ENCODE data around the gene DCAF17.

DNA sequence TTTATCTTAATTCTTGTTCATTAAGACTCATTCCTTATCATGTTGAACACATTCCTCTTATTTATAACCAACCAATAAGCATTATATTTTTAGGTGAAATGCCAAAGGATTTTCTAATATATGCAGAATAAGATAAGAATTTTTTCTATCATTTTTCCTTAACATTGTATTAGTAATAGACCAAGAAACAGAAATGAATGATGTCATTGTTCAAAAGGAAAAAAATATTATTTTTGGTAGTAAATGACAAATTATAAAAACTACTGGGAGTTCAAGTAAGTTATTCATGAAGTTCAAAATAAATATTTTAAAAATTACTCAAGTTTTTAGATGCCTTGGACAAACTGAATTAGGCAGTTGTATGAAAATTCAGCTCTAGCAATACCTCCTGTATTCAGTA lies 25.5 kb downstream of the DCAF17 start:
- TF ChIP-seq, protein P1, sequence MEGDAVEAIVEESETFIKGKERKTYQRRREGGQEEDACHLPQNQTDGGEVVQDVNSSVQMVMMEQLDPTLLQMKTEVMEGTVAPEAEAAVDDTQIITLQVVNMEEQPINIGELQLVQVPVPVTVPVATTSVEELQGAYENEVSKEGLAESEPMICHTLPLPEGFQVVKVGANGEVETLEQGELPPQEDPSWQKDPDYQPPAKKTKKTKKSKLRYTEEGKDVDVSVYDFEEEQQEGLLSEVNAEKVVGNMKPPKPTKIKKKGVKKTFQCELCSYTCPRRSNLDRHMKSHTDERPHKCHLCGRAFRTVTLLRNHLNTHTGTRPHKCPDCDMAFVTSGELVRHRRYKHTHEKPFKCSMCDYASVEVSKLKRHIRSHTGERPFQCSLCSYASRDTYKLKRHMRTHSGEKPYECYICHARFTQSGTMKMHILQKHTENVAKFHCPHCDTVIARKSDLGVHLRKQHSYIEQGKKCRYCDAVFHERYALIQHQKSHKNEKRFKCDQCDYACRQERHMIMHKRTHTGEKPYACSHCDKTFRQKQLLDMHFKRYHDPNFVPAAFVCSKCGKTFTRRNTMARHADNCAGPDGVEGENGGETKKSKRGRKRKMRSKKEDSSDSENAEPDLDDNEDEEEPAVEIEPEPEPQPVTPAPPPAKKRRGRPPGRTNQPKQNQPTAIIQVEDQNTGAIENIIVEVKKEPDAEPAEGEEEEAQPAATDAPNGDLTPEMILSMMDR (conservative IDR thresholded peaks at IDR 0.05 in 1 of 2, IDR thresholded peaks at IDR 0.05 in 1 of 2; ENCODE audit: extremely low read depth in 1 of 2, insufficient read depth in 1 of 2, low read depth in 1 of 2, low read length in 2 of 2) = no peak
- no peak for TF ChIP-seq EZH2 (IDR thresholded peaks at IDR 0.05; ENCODE audit: borderline replicate concordance, low read length)
